H1 (cell line): Measurements from ENCODE around the gene SH2B2. TPM values are rescaled to one million over a fixed set of nuclear protein-coding genes. Genes with fewer than 3 reads are reported as not detected.

Experiments used
- BRCA1 ChIP-seq: IDR thresholded peaks from 2 replicates; pipeline ENCODE4 v1.6.1; 2012; ENCODE audit warnings: low read depth, low read length, improper control_type of control experiment
- CBX5 ChIP-seq: fragments of 300-800, 300-1000 bp; sonication (generic); IDR thresholded peaks from 2 replicates; pipeline ENCODE4 v1.7.1; 2016; ENCODE audit warnings: antibody characterized with exemption, low read length, low read depth
- CTBP2 ChIP-seq: IDR thresholded peaks from 2 replicates; pipeline ENCODE4 v1.7.0; 2011; ENCODE audit warnings: borderline replicate concordance, mild to moderate bottlenecking, moderate library complexity, mixed read lengths, low read length; ENCODE audit not compliant: insufficient read depth, insufficient read length
- EP300 ChIP-seq, 2 experiments: IDR thresholded peaks; 1 replicate in 1 of 2; 2 replicates in 1 of 2; pipeline ENCODE4 v1.6.1; 2011 to 2012; ENCODE audit warnings: low read depth in 2 of 2, low read length in 2 of 2, mild to moderate bottlenecking in 2 of 2, borderline replicate concordance in 1 of 2, inconsistent platforms in 1 of 2, moderate library complexity in 1 of 2
- NRF1 ChIP-seq: IDR thresholded peaks from 2 replicates; pipeline ENCODE4 v1.6.1; 2011; ENCODE audit warnings: mild to moderate bottlenecking, low read depth, low read length, improper control_type of control experiment
- POLR2AphosphoS5 ChIP-seq: IDR thresholded peaks from 2 replicates; pipeline ENCODE4 v1.6.1; 2011; ENCODE audit warnings: low read depth, low read length
- RAD21 ChIP-seq, 2 experiments: IDR thresholded peaks in 1 of 2; conservative IDR thresholded peaks in 1 of 2; 2 replicates each; pipeline ENCODE4 v1.6.1; 2011; ENCODE audit warnings: low read depth in 2 of 2, low read length in 2 of 2, improper control_type of control experiment in 1 of 2, inconsistent platforms in 1 of 2, mild to moderate bottlenecking in 1 of 2, moderate library complexity in 1 of 2
- RBBP5 ChIP-seq: IDR thresholded peaks from 2 replicates; pipeline ENCODE4 v1.7.1; 2012; ENCODE audit warnings: low read depth, mild to moderate bottlenecking, inconsistent platforms, low read length, moderate library complexity, borderline replicate concordance
- SRF ChIP-seq: IDR thresholded peaks from 2 replicates; pipeline ENCODE4 v1.6.1; 2011; ENCODE audit warnings: mild to moderate bottlenecking, low read depth, low read length, moderate library complexity
- TAF1 ChIP-seq: IDR thresholded peaks from 2 replicates; pipeline ENCODE4 v1.6.1; 2011; ENCODE audit warnings: mild to moderate bottlenecking, low read depth, low read length
- TEAD4 ChIP-seq: IDR thresholded peaks from 2 replicates; pipeline ENCODE4 v1.6.1; 2012; ENCODE audit warnings: low read depth, low read length, inconsistent platforms, mixed read lengths
- polyA plus RNA-seq, 7 experiments: library from polyadenylated mRNA; depleted of rRNA in 3 of 7; stranded (reverse) in 5 of 7; unstranded in 2 of 7; fragments of >200 nt in 5 of 7; fragments of 200-250 nt in 2 of 7; gene quantifications; 1 replicate in 5 of 7; 2 replicates in 1 of 7; 4 replicates in 1 of 7; pipeline versions ENCODE4 v1.2.1 to v1.2.3, GENCODE V29; 2011 to 2013; ENCODE audit warnings: missing spikeins in 2 of 7, mixed read lengths in 2 of 7
- total RNA-seq: library from RNA; stranded (reverse); fragmentation: NEBNext Ultra II Directional; extraction: Animal tissue kit (Norgen Biotek cat#: 25700); gene quantifications from 2 replicates; pipeline ENCODE4 v1.2.1, GENCODE V29; 2021

SH2B2 gene
- total and polyA plus RNA-seq, 2 of the 8 experiments (the other 6 are each of a cell fraction or from before 2014, with no cell fraction given), result 11.5 to 18.7 TPM

- TF ChIP-seq RAD21 (IDR thresholded peaks at IDR 0.05 in 1 of 2, conservative IDR thresholded peaks at IDR 0.05 in 1 of 2; ENCODE audit: low read depth in 2 of 2, low read length in 2 of 2) (no peak), POLR2AphosphoS5 (no peak), CTBP2 (no peak), EP300 (IDR thresholded peaks at IDR 0.05; ENCODE audit: borderline replicate concordance in 1 of 2, low read depth in 2 of 2, low read length in 2 of 2) (no peak), NRF1 (no peak), SRF (no peak), BRCA1 (no peak), CBX5 (no peak), TAF1 (no peak), TEAD4 (no peak), RBBP5 (no peak)
These were observed 27.5 kb downstream of the SH2B2 start (continued) for GRCh38 chr7:102313997-102314780.
